Adrenal gland (tissue), 12 donors: ENCODE data around the gene FARP1. TPM values are rescaled to one million over a fixed set of nuclear protein-coding genes. Genes with fewer than 3 reads are reported as not detected.

Source experiments
- DNase-seq, 7 donors: peaks; one replicate each; pipeline ENCODE4 v3.0.0-alpha.2; 2019 to 2020
- H3K27ac ChIP-seq, 5 donors: fragments of 200-600 bp; sonication (generic) in 4 of 5; 1 replicate in 3 of 5; 2 replicates in 2 of 5; pipeline versions ENCODE4 v1.5.1 to v1.8.0; 2016 to 2020; ENCODE audit warnings: mild to moderate bottlenecking in 1 of 5
- H3K27me3 ChIP-seq: fragments of 200-600 bp; 2 replicates; pipeline ENCODE4 v1.8.0; 2021
- H3K36me3 ChIP-seq, 2 donors: fragments of 200-600 bp; replicated peaks in 1 of 2; 1 replicate in 1 of 2; 2 replicates in 1 of 2; pipeline versions ENCODE4 v1.5.1 to v1.8.0; 2018 to 2022
- H3K4me1 ChIP-seq, 2 donors: fragments of 200-600 bp; replicated peaks in 1 of 2; 1 replicate in 1 of 2; 2 replicates in 1 of 2; pipeline versions ENCODE4 v1.5.1 to v1.8.0; 2018 to 2021
- H3K4me3 ChIP-seq, 4 donors: fragments of 200-600 bp; sonication (generic) in 3 of 4; one replicate each; pipeline ENCODE4 v1.5.1; 2016 to 2018
- H3K9me3 ChIP-seq, 3 donors: fragments of 200-600 bp; sonication (generic) in 1 of 3; replicated peaks in 1 of 3; 1 replicate in 2 of 3; 2 replicates in 1 of 3; pipeline versions ENCODE4 v1.5.1 to v1.8.0; 2016 to 2021
- CTCF ChIP-seq, 6 experiments: fragments of 450-650 bp in 4 of 6; fragments of 200-600 bp in 2 of 6; sonication (generic) in 1 of 6; IDR thresholded peaks; 1 replicate in 5 of 6; 2 replicates in 1 of 6; pipeline versions ENCODE4 v1.5.1 to v1.8.0; 2016 to 2021; ENCODE audit warnings: antibody characterized with exemption in 6 of 6, mild to moderate bottlenecking in 2 of 6, moderate library complexity in 1 of 6
- POLR2A ChIP-seq, 2 donors: fragments of 450-650 bp; IDR thresholded peaks; one replicate each; pipeline ENCODE4 v1.6.1; 2017; ENCODE audit warnings: antibody characterized with exemption in 2 of 2, mild to moderate bottlenecking in 2 of 2, moderate library complexity in 1 of 2
- WGBS, 4 donors: extraction: QIAGEN DNeasy Blood & Tissue Kit in 2 of 4; methylation state at CpG; one replicate each; pipeline versions ENCODE4 v1.1.5 to v1.1.7; 2013 to 2017; 5-methylcytosine and 5-hydroxymethylcytosine counted together
- intact Hi-C, 2 donors: fragments of 100-400 bp; cut with DNase I; formaldehyde crosslinking; loops; one replicate each; pipeline versions ENCODE4 v1.14.1 to v1.15.0; 2022 to 2023
- polyA plus RNA-seq, 3 donors: library from polyadenylated mRNA; stranded (reverse); fragments of 200-250 nt in 2 of 3; fragments of 350-450 nt in 1 of 3; fragmentation: Illumina TruSeq in 1 of 3; extraction: RNeasy Lipid Tissue Mini Kit (QIAGEN cat#74804) in 1 of 3; gene quantifications; one replicate each; pipeline ENCODE4 v1.2.3, GENCODE V29; 2013 to 2014
- total RNA-seq, 9 donors: library from RNA; depleted of rRNA in 4 of 9; stranded (reverse); fragments of >200 nt in 4 of 9; fragments of 120-200 nt in 1 of 9; fragmentation: NEBNext Ultra II Directional in 1 of 9; extraction: Animal tissue kit (Norgen Biotek cat#: 25700) in 1 of 9; gene quantifications; one replicate each; pipeline versions ENCODE4 v1.1.0 to v1.2.4, GENCODE V29; 2013 to 2023
- donor health status: healthy with polysubstance abuse.
- donor health status: Bipolar disorder and iron deficiency.
- donor health status: DM: yes; HTN: yes; CAD: no.
- donor health status: DM: no; HTN: no; CAD: no.
- donor health status: DM: no; HTN: no; CAD: no.
- donor health status: DM: yes; HTN: yes; CAD: no.

FARP1 gene
- total and polyA plus RNA-seq, 12 donors, result 27.1 to 304 (median 71.6) TPM

GRCh38 chr13:98289339-98289945, 146.5 kb downstream of the FARP1 start:
- intact Hi-C loops, result no loop called here
- WGBS, 4 donors, result 93 to 95% (median 95%) methylated on average over 14 of the region's 14 CpGs

GRCh38 chr13:98290261-98290660, 147.4 kb downstream of the FARP1 start:
- intact Hi-C loops, result no loop called here
- WGBS, 4 donors, result 90 to 97% (median 94%) methylated on average over 3 of the region's 3 CpGs
- TF ChIP-seq POLR2A (IDR thresholded peaks at IDR 0.05) (no peak), CTCF (IDR thresholded peaks at IDR 0.05) (no peak)
- DNase-seq, result no peak
- Histone ChIP-seq H3K9me3 (no peaks in the 10 kb centered on the region), H3K36me3 (no peaks in the 10 kb centered on the region), H3K27me3 (no peaks in the 10 kb centered on the region), H3K4me1 (peaks cover 0 to 2% of the 10 kb centered on the region in 2 donors), H3K4me3 (no peak overlapping the region), H3K27ac (no peak overlapping the region)

More at GRCh38 chr13:98289339-98289945, 146.5 kb downstream of the FARP1 start:
- TF ChIP-seq CTCF (IDR thresholded peaks at IDR 0.05) (no peak), POLR2A (IDR thresholded peaks at IDR 0.05) (no peak)
- no peak for DNase-seq
- Histone ChIP-seq H3K27ac (no peak overlapping the region), H3K4me3 (no peak overlapping the region), H3K9me3 (no peaks in the 10 kb centered on the region), H3K27me3 (no peaks in the 10 kb centered on the region), H3K36me3 (no peaks in the 10 kb centered on the region), H3K4me1 (no peaks in the 10 kb centered on the region)

- intact Hi-C loops, result no loop called here
Observed at GRCh38 chr13:98291658-98292057, 148.8 kb downstream of the FARP1 start.

GRCh38 chr13:98293103-98293502, 150.2 kb downstream of the FARP1 start:
- H3K4me3 ChIP-seq, result no peak overlapping the region
- no peaks in the 10 kb centered on the region for H3K27me3 ChIP-seq
- TF ChIP-seq POLR2A (IDR thresholded peaks at IDR 0.05), result no peak
- no peak for TF ChIP-seq CTCF (IDR thresholded peaks at IDR 0.05)
- DNase-seq, result no peak
- peak overlapping the region in 1 of 5 donors; percentile 25 for H3K27ac ChIP-seq
- intact Hi-C loops, result no loop called here
- H3K36me3 ChIP-seq, result no peaks in the 10 kb centered on the region
- no peaks in the 10 kb centered on the region for H3K9me3 ChIP-seq
- H3K4me1 ChIP-seq, result peaks cover 4 to 21% of the 10 kb centered on the region in 2 donors
- 95 to 97% (median 95%) methylated on average over 2 of the region's 2 CpGs for WGBS, 4 donors

More at GRCh38 chr13:98291658-98292057, 148.8 kb downstream of the FARP1 start:
- no peak for DNase-seq
- H3K4me1 ChIP-seq, result peaks cover 0 to 10% of the 10 kb centered on the region in 2 donors
- H3K9me3 ChIP-seq, result no peaks in the 10 kb centered on the region
- no peak overlapping the region for H3K27ac ChIP-seq
- H3K27me3 ChIP-seq, result no peaks in the 10 kb centered on the region
- no peak overlapping the region for H3K4me3 ChIP-seq
- H3K36me3 ChIP-seq, result no peaks in the 10 kb centered on the region
- 88 to 96% (median 91%) methylated on average over 2 of the region's 2 CpGs for WGBS, 4 donors
- TF ChIP-seq POLR2A (IDR thresholded peaks at IDR 0.05) (no peak), CTCF (IDR thresholded peaks at IDR 0.05) (no peak)
